Myocyte (in vitro differentiated cells): ENCODE measurements around the gene MS4A14. TPM values are rescaled to one million over a fixed set of nuclear protein-coding genes. Genes with fewer than 3 reads are reported as not detected.
"Not testable (repeated sequence)": the region's sequence is repeated elsewhere in the genome, so short reads cannot be mapped to it uniquely, and the experiment has no call there.

Source experiments
- DNase-seq: peaks from one replicate; pipeline ENCODE4 v3.0.0-alpha.2; 2012; ENCODE audit warnings: low read depth
- total RNA-seq: library from RNA; depleted of rRNA; stranded (reverse); fragments of >200 nt; gene quantifications from 2 replicates; pipeline ENCODE4 v1.2.3, GENCODE V29; 2014

MS4A14 gene
- total RNA-seq, 1 donor from 2014 or later = not detected

- no peak for DNase-seq
These were observed 17.9 kb upstream of the MS4A14 start, which contains the start of gene MS4A7 for GRCh38 chr11:60378354-60378753. Gene MS4A7, plus strand, starts transcription at chr11:60378532. Its CDS starts 4,610 bp downstream, at chr11:60383142.

GRCh38 chr11:60389279-60389910 is 6.9 kb upstream of the MS4A14 start:
- no peak for DNase-seq

- no peak for DNase-seq
These were observed 5.8 kb upstream of the MS4A14 start for GRCh38 chr11:60390419-60390818.

- no peak for DNase-seq
These were observed 3.9 kb upstream of the MS4A14 start for GRCh38 chr11:60392361-60392760.

- no peak for DNase-seq
These were observed 3.2 kb upstream of the MS4A14 start for GRCh38 chr11:60393016-60393415.

GRCh38 chr11:60394666-60395380 is 1.4 kb upstream of the MS4A14 start:
- no peak for DNase-seq

- DNase-seq = no peak
These were observed 540 bp downstream of the MS4A14 start for GRCh38 chr11:60396799-60397198.

- DNase-seq = no peak
These were observed 23.8 kb downstream of the MS4A14 start for GRCh38 chr11:60420015-60420414.

GRCh38 chr11:60422609-60423008 is 26.4 kb downstream of the MS4A14 start:
- no peak for DNase-seq

- DNase-seq = peak; percentile 81
These were observed 32.3 kb downstream of the MS4A14 start for GRCh38 chr11:60428517-60428916.

GRCh38 chr11:60429272-60429671 is 33.0 kb downstream of the MS4A14 start, which contains the start of gene MS4A5:
Gene MS4A5, plus strand, starts transcription at chr11:60429572. Its CDS starts 103 bp downstream, at chr11:60429675.
- no peak for DNase-seq

- DNase-seq = no peak
These were observed 35.0 kb downstream of the MS4A14 start for GRCh38 chr11:60431251-60431650.

- no peak for DNase-seq
These were observed 37.1 kb downstream of the MS4A14 start for GRCh38 chr11:60433401-60433800.

- DNase-seq = no peak
These were observed 50.8 kb downstream of the MS4A14 start for GRCh38 chr11:60447070-60447469.

GRCh38 chr11:60447846-60448245 is 51.6 kb downstream of the MS4A14 start:
- no peak for DNase-seq

GRCh38 chr11:60451185-60451584 is 54.9 kb downstream of the MS4A14 start:
- not testable (repeated sequence) for DNase-seq

GRCh38 chr11:60454212-60454611 is 58.0 kb downstream of the MS4A14 start:
- DNase-seq = no peak

- DNase-seq = no peak
These were observed 59.3 kb downstream of the MS4A14 start, which contains the start of gene MS4A1 for GRCh38 chr11:60455531-60456042. Gene MS4A1, plus strand, starts transcription at chr11:60455847. Its CDS starts 6,528 bp downstream, at chr11:60462375.

- no peak for DNase-seq
These were observed 61.3 kb downstream of the MS4A14 start for GRCh38 chr11:60457576-60457975.

- no peak for DNase-seq
These were observed 63.1 kb downstream of the MS4A14 start for GRCh38 chr11:60459345-60459744.
